GM19395 (cell line): ENCODE data around the gene SUSD3.
"Not testable (repeated sequence)": the region's sequence is repeated elsewhere in the genome, so short reads cannot be mapped to it uniquely, and the experiment has no call there.

Source experiments
- ATAC-seq: cut with Tn5 transposase; IDR thresholded peaks from one replicate; pipeline ENCODE4 v1.9.1; 2021; ENCODE audit warnings: mild to moderate bottlenecking, moderate library complexity; ENCODE audit not compliant: unreplicated experiment

The SUSD3 gene

GRCh38 chr9:93108291-93109041 is 50.0 kb downstream of the SUSD3 start:
- ATAC-seq = no peak

GRCh38 chr9:93110311-93110855 is 51.9 kb downstream of the SUSD3 start:
- no peak for ATAC-seq

- no peak for ATAC-seq
Measured at GRCh38 chr9:93111001-93111370, 52.5 kb downstream of the SUSD3 start.

GRCh38 chr9:93111371-93112115 is 53.0 kb downstream of the SUSD3 start:
- ATAC-seq = no peak

GRCh38 chr9:93112116-93112863 is 53.8 kb downstream of the SUSD3 start:
- ATAC-seq = no peak

- ATAC-seq = no peak
Measured at GRCh38 chr9:93112864-93113389, 54.4 kb downstream of the SUSD3 start.

- ATAC-seq = no peak
Measured at GRCh38 chr9:93114169-93114983, 55.9 kb downstream of the SUSD3 start.

GRCh38 chr9:93114984-93115335 is 56.5 kb downstream of the SUSD3 start:
- ATAC-seq = no peak

- no peak for ATAC-seq
Measured at GRCh38 chr9:93115486-93116071, 57.1 kb downstream of the SUSD3 start.

- no peak for ATAC-seq
Measured at GRCh38 chr9:93116072-93116961, 57.8 kb downstream of the SUSD3 start.

- ATAC-seq = not testable (repeated sequence)
Measured at GRCh38 chr9:93117521-93117920, 59.0 kb downstream of the SUSD3 start.

GRCh38 chr9:93117924-93118862 is 59.7 kb downstream of the SUSD3 start:
- ATAC-seq = no peak

- no peak for ATAC-seq
Measured at GRCh38 chr9:93118863-93119702, 60.6 kb downstream of the SUSD3 start.

- no peak for ATAC-seq
Measured at GRCh38 chr9:93119703-93119952, 61.1 kb downstream of the SUSD3 start.

GRCh38 chr9:93119953-93120845 is 61.7 kb downstream of the SUSD3 start:
- ATAC-seq = peak; percentile 96

- no peak for ATAC-seq
Measured at GRCh38 chr9:93120846-93121315, 62.4 kb downstream of the SUSD3 start.
